H1 (cell line): Measurements from ENCODE around the gene SOSTDC1.

Source experiments
- BACH1 ChIP-seq: IDR thresholded peaks from 2 replicates; pipeline ENCODE4 v1.6.1; 2012; ENCODE audit warnings: low read length, improper control_type of control experiment
- EP300 ChIP-seq, 2 experiments: IDR thresholded peaks; 1 replicate in 1 of 2; 2 replicates in 1 of 2; pipeline ENCODE4 v1.6.1; 2011 to 2012; ENCODE audit warnings: low read depth in 2 of 2, low read length in 2 of 2, mild to moderate bottlenecking in 2 of 2, borderline replicate concordance in 1 of 2, inconsistent platforms in 1 of 2, moderate library complexity in 1 of 2
- EZH2 ChIP-seq: fragments of 200-600 bp; sonication (generic); IDR thresholded peaks from 2 replicates; pipeline ENCODE4 v1.7.1; 2012; ENCODE audit warnings: low read depth, mild to moderate bottlenecking, moderate library complexity, low read length, inconsistent platforms; ENCODE audit not compliant: severe bottlenecking
- FOSL1 ChIP-seq: IDR thresholded peaks from 2 replicates; pipeline ENCODE4 v1.6.1; 2011; ENCODE audit warnings: mild to moderate bottlenecking, low read depth, low read length, moderate library complexity; ENCODE audit not compliant: insufficient read depth
- JUN ChIP-seq: IDR thresholded peaks from 2 replicates; pipeline ENCODE4 v1.6.1; 2011; ENCODE audit warnings: low read depth, mild to moderate bottlenecking, improper control_type of control experiment, low read length
- RFX5 ChIP-seq: IDR thresholded peaks from 2 replicates; pipeline ENCODE4 v1.6.1; 2011; ENCODE audit warnings: low read depth, low read length, improper control_type of control experiment, borderline replicate concordance
- RXRA ChIP-seq: IDR thresholded peaks from 2 replicates; pipeline ENCODE4 v1.6.1; 2011; ENCODE audit warnings: low read depth, mild to moderate bottlenecking, low read length, moderate library complexity; ENCODE audit not compliant: insufficient read depth
- SIN3A ChIP-seq, 2 experiments: IDR thresholded peaks in 1 of 2; conservative IDR thresholded peaks in 1 of 2; 2 replicates each; pipeline ENCODE4 v1.6.1; 2011 to 2012; ENCODE audit warnings: low read length in 2 of 2, improper control_type of control experiment in 1 of 2, low read depth in 1 of 2, mild to moderate bottlenecking in 1 of 2
- YY1 ChIP-seq: IDR thresholded peaks from 2 replicates; pipeline ENCODE4 v1.6.1; 2011; ENCODE audit warnings: low read depth, mild to moderate bottlenecking, low read length
- ZNF274 ChIP-seq: IDR thresholded peaks from 2 replicates; pipeline ENCODE4 v1.7.0; 2012; ENCODE audit warnings: low read length, borderline replicate concordance; ENCODE audit errors: extremely low read depth
- TF ChIP-seq, protein P1 (sequence below), 3 experiments: IDR thresholded peaks; 1 replicate in 2 of 3; 2 replicates in 1 of 3; pipeline versions ENCODE4 v1.5.1 to v1.6.1; 2011; ENCODE audit warnings: low read length in 3 of 3, mild to moderate bottlenecking in 3 of 3, inconsistent platforms in 2 of 3, low read depth in 1 of 3, moderate library complexity in 1 of 3; ENCODE audit not compliant: insufficient read depth in 1 of 3; ENCODE audit errors: control extremely low read depth in 1 of 3
- TF ChIP-seq, protein P2 (sequence below): IDR thresholded peaks from 2 replicates; pipeline ENCODE4 v1.6.1; 2012; ENCODE audit warnings: inconsistent platforms

DNA sequence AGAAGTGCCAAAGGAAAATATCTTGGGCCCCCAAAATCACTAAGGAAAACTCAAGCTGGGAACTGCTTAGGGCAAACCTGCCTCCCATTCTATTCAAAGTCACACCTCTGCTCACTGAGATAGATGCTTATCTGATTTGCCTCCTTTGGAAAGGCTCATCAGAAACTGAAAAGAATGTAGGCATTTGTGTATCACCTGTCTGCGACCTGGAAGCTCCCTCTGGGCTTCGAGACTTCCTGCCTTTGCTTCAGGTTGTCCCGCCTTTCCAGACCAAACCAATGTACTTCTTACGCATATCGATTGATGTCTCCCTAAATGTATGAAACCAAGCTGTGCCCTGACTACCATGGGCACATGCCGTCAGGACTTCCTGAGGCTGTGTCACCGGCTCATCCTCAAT, 46.6 kb upstream of the SOSTDC1 start:
- TF ChIP-seq, protein P1, sequence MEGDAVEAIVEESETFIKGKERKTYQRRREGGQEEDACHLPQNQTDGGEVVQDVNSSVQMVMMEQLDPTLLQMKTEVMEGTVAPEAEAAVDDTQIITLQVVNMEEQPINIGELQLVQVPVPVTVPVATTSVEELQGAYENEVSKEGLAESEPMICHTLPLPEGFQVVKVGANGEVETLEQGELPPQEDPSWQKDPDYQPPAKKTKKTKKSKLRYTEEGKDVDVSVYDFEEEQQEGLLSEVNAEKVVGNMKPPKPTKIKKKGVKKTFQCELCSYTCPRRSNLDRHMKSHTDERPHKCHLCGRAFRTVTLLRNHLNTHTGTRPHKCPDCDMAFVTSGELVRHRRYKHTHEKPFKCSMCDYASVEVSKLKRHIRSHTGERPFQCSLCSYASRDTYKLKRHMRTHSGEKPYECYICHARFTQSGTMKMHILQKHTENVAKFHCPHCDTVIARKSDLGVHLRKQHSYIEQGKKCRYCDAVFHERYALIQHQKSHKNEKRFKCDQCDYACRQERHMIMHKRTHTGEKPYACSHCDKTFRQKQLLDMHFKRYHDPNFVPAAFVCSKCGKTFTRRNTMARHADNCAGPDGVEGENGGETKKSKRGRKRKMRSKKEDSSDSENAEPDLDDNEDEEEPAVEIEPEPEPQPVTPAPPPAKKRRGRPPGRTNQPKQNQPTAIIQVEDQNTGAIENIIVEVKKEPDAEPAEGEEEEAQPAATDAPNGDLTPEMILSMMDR (IDR thresholded peaks at IDR 0.05; ENCODE audit: control extremely low read depth in 1 of 3, insufficient read depth in 1 of 3, low read depth in 1 of 3, low read length in 3 of 3): no peak
- TF ChIP-seq RXRA (no peak), EP300 (IDR thresholded peaks at IDR 0.05; ENCODE audit: borderline replicate concordance in 1 of 2, low read depth in 2 of 2, low read length in 2 of 2) (no peak), JUN (no peak), SIN3A (conservative IDR thresholded peaks at IDR 0.05 in 1 of 2, IDR thresholded peaks at IDR 0.05 in 1 of 2; ENCODE audit: low read depth in 1 of 2, low read length in 2 of 2) (no peak), ZNF274 (no peak), EZH2 (no peak), FOSL1 (no peak), BACH1 (no peak), YY1 (no peak), RFX5 (no peak)
- TF ChIP-seq, protein P2, sequence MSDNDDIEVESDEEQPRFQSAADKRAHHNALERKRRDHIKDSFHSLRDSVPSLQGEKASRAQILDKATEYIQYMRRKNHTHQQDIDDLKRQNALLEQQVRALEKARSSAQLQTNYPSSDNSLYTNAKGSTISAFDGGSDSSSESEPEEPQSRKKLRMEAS: no peak
